Loucy (cell line): ENCODE data around the gene C11orf65.

ENCODE experiments used
- EZH2phosphoT487 ChIP-seq: fragments of 200-600 bp; IDR thresholded peaks from 2 replicates; pipeline ENCODE4 v1.6.1; 2018; ENCODE audit warnings: antibody characterized with exemption, mild to moderate bottlenecking, moderate library complexity, borderline replicate concordance
- TF ChIP-seq, protein P1 (sequence below): fragments of 200-600 bp; sonication (generic); conservative IDR thresholded peaks from 2 replicates; pipeline ENCODE4 v1.5.1; 2014; ENCODE audit warnings: mild to moderate bottlenecking, antibody characterized with exemption, low read length

- no peak for TF ChIP-seq EZH2phosphoT487
- TF ChIP-seq, protein P1, sequence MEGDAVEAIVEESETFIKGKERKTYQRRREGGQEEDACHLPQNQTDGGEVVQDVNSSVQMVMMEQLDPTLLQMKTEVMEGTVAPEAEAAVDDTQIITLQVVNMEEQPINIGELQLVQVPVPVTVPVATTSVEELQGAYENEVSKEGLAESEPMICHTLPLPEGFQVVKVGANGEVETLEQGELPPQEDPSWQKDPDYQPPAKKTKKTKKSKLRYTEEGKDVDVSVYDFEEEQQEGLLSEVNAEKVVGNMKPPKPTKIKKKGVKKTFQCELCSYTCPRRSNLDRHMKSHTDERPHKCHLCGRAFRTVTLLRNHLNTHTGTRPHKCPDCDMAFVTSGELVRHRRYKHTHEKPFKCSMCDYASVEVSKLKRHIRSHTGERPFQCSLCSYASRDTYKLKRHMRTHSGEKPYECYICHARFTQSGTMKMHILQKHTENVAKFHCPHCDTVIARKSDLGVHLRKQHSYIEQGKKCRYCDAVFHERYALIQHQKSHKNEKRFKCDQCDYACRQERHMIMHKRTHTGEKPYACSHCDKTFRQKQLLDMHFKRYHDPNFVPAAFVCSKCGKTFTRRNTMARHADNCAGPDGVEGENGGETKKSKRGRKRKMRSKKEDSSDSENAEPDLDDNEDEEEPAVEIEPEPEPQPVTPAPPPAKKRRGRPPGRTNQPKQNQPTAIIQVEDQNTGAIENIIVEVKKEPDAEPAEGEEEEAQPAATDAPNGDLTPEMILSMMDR: no peak
Measured at GRCh38 chr11:108467091-108467823, at the start of gene C11orf65.
